ENCODE results near the gene SAPCD2. TPM values are rescaled to one million over a fixed set of nuclear protein-coding genes. Genes with fewer than 3 reads are reported as not detected.

The SAPCD2 gene
- total and polyA plus RNA-seq, 11 donors: 0.09 to 2.0 (median 0.20) TPM

GRCh38 chr9:137077010-137077747 lies 6.8 kb upstream of the SAPCD2 start, which contains the start of gene UAP1L1:
Gene UAP1L1 (plus strand): TSS chr9:137077517. CDS start chr9:137077533, 16 bp downstream.
- Histone ChIP-seq H3K27me3 (no peaks in the 10 kb centered on the region), H3K27ac (peak within 1 kb of the TSS in 11 of 12 donors; percentile 18 to 83 (median 59)), H3K4me1 (peaks cover 0 to 46% (median 11%) of the 10 kb centered on the region in 12 donors), H3K36me3 (peaks cover 0 to 39% (median 33%) of the 10 kb centered on the region in 9 donors), H3K4me3 (peak within 1 kb of the TSS; percentile 57 to 85 (median 70)), H3K9me3 (no peaks in the 10 kb centered on the region)
- ATAC-seq (peak; percentile 40 to 74 (median 64)), DNase-seq (peak; percentile 78 to 93 (median 85))
- WGBS, 4 donors: 1 to 9% (median 2%) methylated on average over 13 to 85 of the region's 87 CpGs
- intact Hi-C loops (cut with DNase I): no loop called here
- TF ChIP-seq CTCF (IDR thresholded peaks at IDR 0.05) (no peak), POLR2A (IDR thresholded peaks at IDR 0.05) (peak in 1 of 2 donors; percentile 45)

DNA sequence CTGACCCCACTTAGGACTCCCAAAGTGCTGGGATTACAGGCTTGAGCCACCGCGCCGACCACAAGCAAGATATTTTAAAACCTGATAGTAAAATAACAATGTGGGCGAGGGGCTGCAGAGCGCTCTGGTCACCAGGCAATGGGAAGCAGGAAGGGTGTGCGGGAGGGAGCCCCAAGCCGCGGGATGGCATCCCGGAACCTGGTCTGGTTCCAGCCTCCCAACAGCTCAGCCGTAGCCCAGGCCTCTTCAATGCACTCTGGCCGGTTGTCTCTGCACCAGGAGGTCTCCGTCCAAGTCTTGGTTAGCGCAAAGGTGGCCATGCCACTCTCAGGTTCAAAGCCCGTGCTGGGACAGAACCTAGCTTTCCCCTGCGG lies 6.3 kb upstream of the SAPCD2 start:
- DNase-seq (no peak), ATAC-seq (peak in 1 of 4 donors; percentile 8)
- no peak for TF ChIP-seq CTCF (IDR thresholded peaks at IDR 0.05)
- no peak for TF ChIP-seq POLR2A (IDR thresholded peaks at IDR 0.05)
- Histone ChIP-seq H3K27ac (peak overlapping the region in 10 of 12 donors; percentile 18 to 83 (median 64)), H3K9me3 (no peaks in the 10 kb centered on the region), H3K36me3 (peaks cover 0 to 34% (median 27%) of the 10 kb centered on the region in 9 donors), H3K27me3 (no peaks in the 10 kb centered on the region), H3K4me1 (peaks cover 0 to 50% (median 11%) of the 10 kb centered on the region in 12 donors), H3K4me3 (peak overlapping the region in 11 of 12 donors; percentile 57 to 85 (median 72))
- 64 to 74% (median 71%) methylated on average over 14 to 15 of the region's 15 CpGs for WGBS, 4 donors
- intact Hi-C loops (cut with DNase I): no loop called here

DNA sequence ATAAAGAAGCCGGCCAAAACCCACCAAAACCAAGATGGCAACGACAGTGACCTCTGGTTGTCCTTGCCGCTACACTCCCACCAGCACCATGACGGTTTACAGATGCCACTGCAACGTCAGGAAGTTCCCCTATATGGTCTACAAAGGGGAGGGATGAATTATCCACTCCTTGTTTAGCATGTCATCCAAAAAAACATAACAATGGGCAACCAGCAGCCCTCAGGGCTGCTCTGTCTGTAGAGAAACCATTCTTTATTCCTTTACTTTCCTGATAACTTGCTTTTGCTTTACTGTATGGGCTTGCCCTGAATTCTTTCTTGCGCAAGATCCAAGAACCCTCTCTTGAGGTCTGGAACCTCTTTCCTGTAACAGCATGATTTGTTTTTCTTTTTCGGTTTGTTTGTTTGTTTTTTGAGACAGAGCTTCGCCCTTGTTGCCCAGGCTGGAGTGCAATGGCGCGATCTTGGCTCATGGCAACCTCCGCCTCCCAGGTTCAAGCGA lies 5.0 kb upstream of the SAPCD2 start:
- no peak for ATAC-seq

More for the DNA sequence above, 5.0 kb upstream of the SAPCD2 start:
- Histone ChIP-seq H3K36me3 (peaks cover 0 to 21% (median 17%) of the 10 kb centered on the region in 9 donors), H3K27ac (no peak overlapping the region), H3K4me1 (peaks cover 5 to 62% (median 19%) of the 10 kb centered on the region in 12 donors), H3K4me3 (no peak overlapping the region), H3K27me3 (no peaks in the 10 kb centered on the region), H3K9me3 (no peaks in the 10 kb centered on the region)
- WGBS, 4 donors: 87 to 92% (median 89%) methylated on average over 12 of the region's 12 CpGs
- no peak for DNase-seq
- TF ChIP-seq POLR2A (IDR thresholded peaks at IDR 0.05) (no peak), CTCF (IDR thresholded peaks at IDR 0.05) (no peak)
- intact Hi-C loops (cut with DNase I): no loop called here
